Measurements from ENCODE around the gene GHRL. TPM values are rescaled to one million over a fixed set of nuclear protein-coding genes. Genes with fewer than 3 reads are reported as not detected.
"Not testable (repeated sequence)": the region's sequence is repeated elsewhere in the genome, so short reads cannot be mapped to it uniquely, and the experiment has no call there.

GHRL gene
- polyA plus RNA-seq, 4 donors: 2.8 to 21.9 (median 14.5) TPM

GRCh38 chr3:10272977-10273376 lies 19.8 kb downstream of the GHRL start:
- H3K4me3 ChIP-seq (ENCODE audit: low read depth in 1 of 3, low read length in 3 of 3): no peak overlapping the region
- H3K36me3 ChIP-seq (ENCODE audit: control insufficient read depth in 3 of 3, insufficient read depth in 2 of 3, low read depth in 1 of 3, low read length in 3 of 3): peaks cover 12 to 71% (median 21%) of the 10 kb centered on the region in 3 donors
- no peak overlapping the region for H3K27ac ChIP-seq (ENCODE audit: low read depth in 1 of 3, low read length in 2 of 3)
- no peak for DNase-seq
- 88 to 93% (median 92%) methylated on average over 2 of the region's 2 CpGs for WGBS, 3 donors
- H3K4me1 ChIP-seq (ENCODE audit: control insufficient read depth in 3 of 3, insufficient read depth in 2 of 3, low read depth in 1 of 3, low read length in 2 of 3): no peaks in the 10 kb centered on the region
- H3K27me3 ChIP-seq (ENCODE audit: control insufficient read depth in 3 of 3, insufficient read depth in 3 of 3, low read length in 3 of 3): no peaks in the 10 kb centered on the region
- no peaks in the 10 kb centered on the region for H3K9me3 ChIP-seq (ENCODE audit: control insufficient read depth in 2 of 2, insufficient read depth in 1 of 2, low read depth in 1 of 2, low read length in 1 of 2)
- FAIRE-seq: no peak

- H3K27ac ChIP-seq (ENCODE audit: low read depth in 1 of 3, low read length in 2 of 3); DNase-seq; H3K9me3 ChIP-seq (ENCODE audit: control insufficient read depth in 2 of 2, insufficient read depth in 1 of 2, low read depth in 1 of 2, low read length in 1 of 2); H3K4me3 ChIP-seq (ENCODE audit: low read depth in 1 of 3, low read length in 3 of 3); FAIRE-seq; H3K27me3 ChIP-seq (ENCODE audit: control insufficient read depth in 3 of 3, insufficient read depth in 3 of 3, low read length in 3 of 3); H3K4me1 ChIP-seq (ENCODE audit: control insufficient read depth in 3 of 3, insufficient read depth in 2 of 3, low read depth in 1 of 3, low read length in 2 of 3): not testable (repeated sequence)
- WGBS, 3 donors: 95 to 98% (median 97%) methylated on average over 11 of the region's 11 CpGs
- H3K36me3 ChIP-seq (ENCODE audit: control insufficient read depth in 3 of 3, insufficient read depth in 2 of 3, low read depth in 1 of 3, low read length in 3 of 3): peaks cover 12 to 67% (median 21%) of the 10 kb centered on the region in 3 donors
These were observed 20.3 kb downstream of the GHRL start for GRCh38 chr3:10272476-10272875.

- Histone ChIP-seq H3K9me3 (ENCODE audit: control insufficient read depth in 2 of 2, insufficient read depth in 1 of 2, low read depth in 1 of 2, low read length in 1 of 2) (no peaks in the 10 kb centered on the region), H3K4me1 (ENCODE audit: control insufficient read depth in 3 of 3, insufficient read depth in 2 of 3, low read depth in 1 of 3, low read length in 2 of 3) (no peaks in the 10 kb centered on the region), H3K27ac (ENCODE audit: low read depth in 1 of 3, low read length in 2 of 3) (no peak overlapping the region), H3K36me3 (ENCODE audit: control insufficient read depth in 3 of 3, insufficient read depth in 2 of 3, low read depth in 1 of 3, low read length in 3 of 3) (peaks cover 8 to 55% (median 22%) of the 10 kb centered on the region in 3 donors), H3K27me3 (ENCODE audit: control insufficient read depth in 3 of 3, insufficient read depth in 3 of 3, low read length in 3 of 3) (no peaks in the 10 kb centered on the region), H3K4me3 (ENCODE audit: low read depth in 1 of 3, low read length in 3 of 3) (no peak overlapping the region)
- WGBS, 3 donors: 96 to 99% (median 96%) methylated on average over 5 of the region's 5 CpGs
- FAIRE-seq (no peak), DNase-seq (no peak)
These were observed 23.3 kb downstream of the GHRL start for GRCh38 chr3:10269443-10269842.

GRCh38 chr3:10268930-10269329 lies 23.8 kb downstream of the GHRL start:
- Histone ChIP-seq H3K27ac (ENCODE audit: low read depth in 1 of 3, low read length in 2 of 3) (no peak overlapping the region), H3K36me3 (ENCODE audit: control insufficient read depth in 3 of 3, insufficient read depth in 2 of 3, low read depth in 1 of 3, low read length in 3 of 3) (peaks cover 8 to 58% (median 22%) of the 10 kb centered on the region in 3 donors), H3K4me3 (ENCODE audit: low read depth in 1 of 3, low read length in 3 of 3) (no peak overlapping the region), H3K4me1 (ENCODE audit: control insufficient read depth in 3 of 3, insufficient read depth in 2 of 3, low read depth in 1 of 3, low read length in 2 of 3) (no peaks in the 10 kb centered on the region), H3K27me3 (ENCODE audit: control insufficient read depth in 3 of 3, insufficient read depth in 3 of 3, low read length in 3 of 3) (no peaks in the 10 kb centered on the region), H3K9me3 (ENCODE audit: control insufficient read depth in 2 of 2, insufficient read depth in 1 of 2, low read depth in 1 of 2, low read length in 1 of 2) (no peaks in the 10 kb centered on the region)
- 84 to 96% (median 88%) methylated on average over 5 of the region's 5 CpGs for WGBS, 3 donors
- no peak for DNase-seq
- FAIRE-seq: no peak

- Histone ChIP-seq H3K9me3 (ENCODE audit: control insufficient read depth in 2 of 2, insufficient read depth in 1 of 2, low read depth in 1 of 2, low read length in 1 of 2) (no peaks in the 10 kb centered on the region), H3K36me3 (ENCODE audit: control insufficient read depth in 3 of 3, insufficient read depth in 2 of 3, low read depth in 1 of 3, low read length in 3 of 3) (peaks cover 8 to 57% (median 24%) of the 10 kb centered on the region in 3 donors), H3K27ac (ENCODE audit: low read depth in 1 of 3, low read length in 2 of 3) (no peak overlapping the region), H3K4me1 (ENCODE audit: control insufficient read depth in 3 of 3, insufficient read depth in 2 of 3, low read depth in 1 of 3, low read length in 2 of 3) (no peaks in the 10 kb centered on the region), H3K27me3 (ENCODE audit: control insufficient read depth in 3 of 3, insufficient read depth in 3 of 3, low read length in 3 of 3) (no peaks in the 10 kb centered on the region), H3K4me3 (ENCODE audit: low read depth in 1 of 3, low read length in 3 of 3) (no peak overlapping the region)
- DNase-seq (no peak), FAIRE-seq (no peak)
These were observed 24.6 kb downstream of the GHRL start for GRCh38 chr3:10268116-10268515.

- not testable (repeated sequence) for H3K9me3 ChIP-seq (ENCODE audit: control insufficient read depth in 2 of 2, insufficient read depth in 1 of 2, low read depth in 1 of 2, low read length in 1 of 2); H3K4me3 ChIP-seq (ENCODE audit: low read depth in 1 of 3, low read length in 3 of 3); H3K27me3 ChIP-seq (ENCODE audit: control insufficient read depth in 3 of 3, insufficient read depth in 3 of 3, low read length in 3 of 3); FAIRE-seq; DNase-seq; H3K27ac ChIP-seq (ENCODE audit: low read depth in 1 of 3, low read length in 2 of 3); H3K4me1 ChIP-seq (ENCODE audit: control insufficient read depth in 3 of 3, insufficient read depth in 2 of 3, low read depth in 1 of 3, low read length in 2 of 3)
- H3K36me3 ChIP-seq (ENCODE audit: control insufficient read depth in 3 of 3, insufficient read depth in 2 of 3, low read depth in 1 of 3, low read length in 3 of 3): peaks cover 8 to 55% (median 24%) of the 10 kb centered on the region in 3 donors
- 82 to 90% (median 83%) methylated on average over 7 of the region's 7 CpGs for WGBS, 3 donors
These were observed 25.8 kb downstream of the GHRL start for GRCh38 chr3:10266936-10267335.

GRCh38 chr3:10265833-10266232 lies 26.9 kb downstream of the GHRL start:
- Histone ChIP-seq H3K27ac (ENCODE audit: low read depth in 1 of 3, low read length in 2 of 3) (no peak overlapping the region), H3K9me3 (ENCODE audit: control insufficient read depth in 2 of 2, insufficient read depth in 1 of 2, low read depth in 1 of 2, low read length in 1 of 2) (no peaks in the 10 kb centered on the region), H3K4me3 (ENCODE audit: low read depth in 1 of 3, low read length in 3 of 3) (no peak overlapping the region), H3K36me3 (ENCODE audit: control insufficient read depth in 3 of 3, insufficient read depth in 2 of 3, low read depth in 1 of 3, low read length in 3 of 3) (peaks cover 11 to 56% (median 27%) of the 10 kb centered on the region in 3 donors), H3K27me3 (ENCODE audit: control insufficient read depth in 3 of 3, insufficient read depth in 3 of 3, low read length in 3 of 3) (no peaks in the 10 kb centered on the region), H3K4me1 (ENCODE audit: control insufficient read depth in 3 of 3, insufficient read depth in 2 of 3, low read depth in 1 of 3, low read length in 2 of 3) (no peaks in the 10 kb centered on the region)
- WGBS, 3 donors: 94 to 97% (median 96%) methylated on average over 2 of the region's 2 CpGs
- DNase-seq: no peak
- FAIRE-seq: no peak

GRCh38 chr3:10263646-10264363 lies 28.9 kb downstream of the GHRL start:
- no peak overlapping the region for H3K27ac ChIP-seq (ENCODE audit: low read depth in 1 of 3, low read length in 2 of 3)
- H3K4me1 ChIP-seq (ENCODE audit: control insufficient read depth in 3 of 3, insufficient read depth in 2 of 3, low read depth in 1 of 3, low read length in 2 of 3): no peaks in the 10 kb centered on the region
- H3K27me3 ChIP-seq (ENCODE audit: control insufficient read depth in 3 of 3, insufficient read depth in 3 of 3, low read length in 3 of 3): no peaks in the 10 kb centered on the region
- no peak overlapping the region for H3K4me3 ChIP-seq (ENCODE audit: low read depth in 1 of 3, low read length in 3 of 3)
- H3K9me3 ChIP-seq (ENCODE audit: control insufficient read depth in 2 of 2, insufficient read depth in 1 of 2, low read depth in 1 of 2, low read length in 1 of 2): no peaks in the 10 kb centered on the region
- no peak for FAIRE-seq
- WGBS, 3 donors: 57 to 80% (median 60%) methylated on average over 12 of the region's 12 CpGs
- DNase-seq: peak in 1 of 2 donors; percentile 55
- H3K36me3 ChIP-seq (ENCODE audit: control insufficient read depth in 3 of 3, insufficient read depth in 2 of 3, low read depth in 1 of 3, low read length in 3 of 3): peaks cover 3 to 54% (median 21%) of the 10 kb centered on the region in 3 donors

- H3K27me3 ChIP-seq (ENCODE audit: control insufficient read depth in 3 of 3, insufficient read depth in 3 of 3, low read length in 3 of 3): no peaks in the 10 kb centered on the region
- FAIRE-seq (no peak), DNase-seq (no peak)
- H3K36me3 ChIP-seq (ENCODE audit: control insufficient read depth in 3 of 3, insufficient read depth in 2 of 3, low read depth in 1 of 3, low read length in 3 of 3): peaks cover 3 to 59% (median 19%) of the 10 kb centered on the region in 3 donors
- WGBS, 3 donors: 75 to 91% (median 85%) methylated on average over 4 of the region's 4 CpGs
- H3K4me1 ChIP-seq (ENCODE audit: control insufficient read depth in 3 of 3, insufficient read depth in 2 of 3, low read depth in 1 of 3, low read length in 2 of 3): no peaks in the 10 kb centered on the region
- H3K27ac ChIP-seq (ENCODE audit: low read depth in 1 of 3, low read length in 2 of 3): no peak overlapping the region
- no peaks in the 10 kb centered on the region for H3K9me3 ChIP-seq (ENCODE audit: control insufficient read depth in 2 of 2, insufficient read depth in 1 of 2, low read depth in 1 of 2, low read length in 1 of 2)
- no peak overlapping the region for H3K4me3 ChIP-seq (ENCODE audit: low read depth in 1 of 3, low read length in 3 of 3)
These were observed 30.7 kb downstream of the GHRL start for GRCh38 chr3:10262027-10262426.

Measured in small intestine (tissue), 7 donors.